ENCODE measurements around the gene PPOX.

GRCh38 chr1:161207173-161207572, 40.9 kb downstream of the PPOX start:
- TF ChIP-seq CTCF (IDR thresholded peaks at IDR 0.05) (no peak), POLR2AphosphoS5 (IDR thresholded peaks at IDR 0.05) (peak; percentile 85 to 94), POLR2A (IDR thresholded peaks at IDR 0.05) (peak in 2 of 4 donors; percentile 55 to 57)

All from upper lobe of left lung (tissue), 4 donors.